HT-29 (cell line): ENCODE results near the gene MLNR. TPM values are rescaled to one million over a fixed set of nuclear protein-coding genes. Genes with fewer than 3 reads are reported as not detected.
A peak's percentile ranks its signal among the peaks of the same experiment; 100 is the strongest.

Experiments
- DNase-seq: peaks from one replicate; pipeline ENCODE4 v3.0.0-alpha.2; 2015; ENCODE audit warnings: low spot score
- total RNA-seq: library from RNA; depleted of rRNA; stranded (reverse); fragments of >200 nt; shearing (Covaris generic); gene quantifications from 2 replicates; pipeline ENCODE4 v1.2.3, GENCODE V29; 2014

The MLNR gene
- total RNA-seq, 1 experiment from 2014 or later: not detected

DNA sequence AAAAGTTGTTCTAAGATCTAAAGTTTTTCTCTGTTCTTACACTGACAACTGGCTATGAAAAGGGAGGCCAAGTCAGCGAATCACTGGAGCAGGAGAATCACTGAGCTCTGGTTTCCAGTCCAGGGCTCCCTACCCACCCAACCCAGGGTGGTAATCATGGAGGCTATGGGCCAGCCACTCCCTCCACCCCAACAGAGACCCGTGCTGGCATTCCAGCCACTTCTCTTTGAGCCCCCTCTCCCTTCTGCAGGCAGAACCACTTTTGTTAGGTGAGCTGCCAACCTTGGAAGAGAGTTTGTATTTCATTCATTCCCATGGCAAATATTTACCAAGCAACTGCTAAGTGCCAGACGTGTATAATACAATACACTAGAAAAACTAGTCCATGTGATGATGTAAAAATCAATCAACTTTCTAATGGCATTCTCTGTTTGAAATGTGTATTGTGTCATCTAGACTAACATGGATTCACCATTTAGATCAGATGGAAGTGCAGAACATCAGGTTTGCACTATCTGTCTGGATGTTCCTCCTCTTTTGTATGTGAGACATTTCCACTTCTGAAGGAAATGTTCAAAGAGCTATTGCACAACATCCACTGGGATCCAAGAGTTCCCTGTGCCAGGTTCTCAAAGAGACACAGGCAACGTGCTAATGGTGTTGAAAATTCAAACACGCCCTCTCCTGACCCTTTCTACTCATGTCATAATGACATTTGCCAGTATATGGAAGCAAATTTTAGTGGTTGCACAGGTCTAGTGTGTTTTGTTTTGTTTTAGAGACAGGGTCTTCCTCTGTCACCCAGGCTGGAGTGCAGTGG, 5.3 kb downstream of the MLNR start:
- DNase-seq: peak; percentile 18

DNA sequence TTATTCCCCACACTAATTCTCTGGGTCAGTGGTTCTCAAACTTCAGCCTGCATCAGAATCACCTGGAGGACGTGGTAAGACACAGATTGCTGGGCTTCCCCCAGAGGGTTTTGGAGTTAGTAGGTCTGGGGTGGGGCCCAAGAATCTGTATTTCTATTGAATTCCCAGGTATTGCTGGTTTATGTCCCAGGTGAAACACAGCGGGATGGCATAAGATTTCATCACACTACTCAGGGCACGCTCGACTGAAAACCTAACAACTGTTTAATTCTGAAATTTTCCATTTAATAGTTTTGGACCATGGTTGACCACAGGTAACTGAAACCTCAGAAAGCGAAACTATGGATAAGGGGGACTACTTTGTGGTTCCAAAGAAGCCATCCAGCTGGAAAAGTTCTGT, 6.5 kb downstream of the MLNR start:
- no peak for DNase-seq

DNA sequence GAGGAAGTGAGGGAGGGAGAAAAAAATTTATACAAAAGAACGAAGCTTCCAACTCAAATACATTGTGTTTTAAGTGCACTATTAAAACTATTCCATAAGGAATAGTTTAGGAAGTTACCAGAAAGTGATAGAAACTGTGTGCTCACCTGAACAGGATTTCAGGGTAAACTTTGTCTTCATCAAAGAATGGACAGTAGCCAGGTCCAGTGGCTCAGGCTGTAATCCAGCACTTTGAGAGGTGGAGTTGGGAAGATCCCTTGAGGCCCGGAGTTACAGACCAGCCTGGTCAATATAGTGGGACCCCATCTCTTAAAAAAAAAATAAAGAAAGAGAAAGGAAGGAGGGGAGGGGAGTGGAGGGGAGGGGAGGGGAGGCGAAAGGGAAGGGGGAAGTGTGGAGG, 14.6 kb downstream of the MLNR start:
- DNase-seq: no peak

DNA sequence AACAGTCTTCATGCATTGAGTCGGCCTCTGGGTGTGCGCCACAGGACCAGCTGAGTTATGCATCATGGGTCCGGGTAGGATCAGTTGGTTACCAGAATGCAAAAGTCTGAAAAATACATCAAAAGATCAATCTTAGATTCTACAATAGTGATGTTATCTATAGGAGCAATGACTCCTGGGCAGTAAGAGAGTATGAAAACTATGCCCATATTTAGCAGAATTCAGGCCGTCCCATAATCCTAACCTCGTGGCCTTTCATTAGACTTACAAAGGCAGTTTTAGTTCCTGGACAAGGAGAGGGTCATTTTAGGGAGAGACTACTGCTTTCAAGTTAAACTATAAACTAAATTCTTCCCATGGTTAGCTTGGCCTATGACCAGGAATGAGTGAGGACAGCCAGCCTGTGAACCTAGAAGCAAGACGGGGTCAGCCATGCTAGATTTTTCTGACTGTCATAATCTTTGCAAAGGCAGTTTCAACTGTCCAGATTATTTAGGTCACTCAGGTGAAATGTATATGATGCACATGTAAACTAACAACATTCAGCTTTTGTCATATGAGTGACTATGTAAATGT, 15.8 kb downstream of the MLNR start:
- no peak for DNase-seq

DNA sequence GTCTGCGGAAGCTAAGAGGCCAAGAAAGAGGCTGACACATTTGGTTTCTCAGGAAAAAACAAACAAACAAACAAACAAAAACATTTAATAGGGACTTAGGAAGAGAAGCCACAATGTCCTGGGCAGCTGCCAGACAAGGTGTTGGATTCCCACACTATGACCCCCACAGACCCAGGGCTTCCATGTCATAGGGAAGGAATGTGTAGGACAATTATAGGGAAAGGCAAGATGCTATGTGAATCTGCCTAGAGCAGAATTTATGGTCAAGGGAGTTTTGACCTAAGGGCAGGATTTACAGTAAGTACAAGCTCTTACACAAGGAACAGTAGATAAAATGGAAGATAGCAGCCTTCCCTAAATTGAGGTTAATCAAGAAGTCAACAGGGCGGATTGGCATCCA, 18.5 kb downstream of the MLNR start:
- no peak for DNase-seq

DNA sequence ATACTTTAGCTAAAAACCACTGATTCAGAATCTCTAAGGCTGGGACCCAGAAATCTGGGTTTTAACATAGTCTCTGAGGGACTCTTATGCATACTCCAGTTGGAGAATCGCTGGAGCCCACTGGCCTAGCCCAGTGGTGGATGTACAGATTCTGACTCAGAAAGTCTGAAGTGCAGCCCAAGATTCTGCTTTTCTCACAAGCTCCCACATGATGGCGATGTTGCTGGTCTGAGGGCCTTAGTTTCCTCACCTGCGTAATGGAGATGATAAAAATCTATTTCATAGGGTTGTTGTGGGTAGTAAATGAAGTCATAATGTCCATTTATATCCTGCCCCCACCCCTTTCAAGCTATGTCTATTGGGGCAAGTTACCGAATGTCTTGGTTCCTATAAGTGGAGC, 19.9 kb downstream of the MLNR start:
- peak; percentile 55 for DNase-seq

DNA sequence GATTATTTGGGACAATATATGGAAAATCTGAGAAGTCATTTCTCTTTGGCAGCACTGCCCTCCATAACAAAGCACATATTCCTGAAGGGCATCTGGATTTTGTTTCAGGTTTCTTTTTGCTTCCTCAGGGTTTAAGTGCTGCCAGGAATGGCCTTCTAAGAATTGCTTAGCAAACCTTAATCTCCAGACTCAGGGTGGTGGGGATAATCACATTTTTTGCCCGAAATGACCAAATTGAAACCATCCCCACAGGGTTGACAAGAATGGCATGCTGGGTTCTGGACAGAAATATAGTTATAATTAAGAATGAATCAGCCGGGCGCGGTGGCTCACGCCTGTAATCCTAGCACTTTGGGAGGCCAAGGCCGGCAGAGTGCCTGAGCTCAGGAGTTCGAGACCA, 21.2 kb downstream of the MLNR start:
- no peak for DNase-seq

DNA sequence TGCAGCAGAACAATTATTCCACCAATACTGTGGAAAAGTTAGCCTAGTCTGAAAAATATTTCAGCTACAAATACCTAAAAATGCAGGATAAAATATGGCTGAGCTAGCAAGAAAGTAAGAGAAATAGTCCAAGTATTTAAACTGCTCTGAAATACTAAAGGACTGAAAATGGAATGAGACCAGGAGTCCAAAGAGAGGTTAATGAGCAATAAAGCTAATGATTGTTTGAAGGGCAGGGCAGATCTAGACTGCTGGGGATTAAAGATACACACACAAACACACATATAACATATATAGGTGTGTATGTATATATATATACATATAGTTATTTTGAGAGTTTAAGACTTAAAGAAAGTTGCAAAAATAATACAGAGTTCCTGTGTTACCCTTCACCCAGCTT, 25.0 kb downstream of the MLNR start:
- DNase-seq: no peak

DNA sequence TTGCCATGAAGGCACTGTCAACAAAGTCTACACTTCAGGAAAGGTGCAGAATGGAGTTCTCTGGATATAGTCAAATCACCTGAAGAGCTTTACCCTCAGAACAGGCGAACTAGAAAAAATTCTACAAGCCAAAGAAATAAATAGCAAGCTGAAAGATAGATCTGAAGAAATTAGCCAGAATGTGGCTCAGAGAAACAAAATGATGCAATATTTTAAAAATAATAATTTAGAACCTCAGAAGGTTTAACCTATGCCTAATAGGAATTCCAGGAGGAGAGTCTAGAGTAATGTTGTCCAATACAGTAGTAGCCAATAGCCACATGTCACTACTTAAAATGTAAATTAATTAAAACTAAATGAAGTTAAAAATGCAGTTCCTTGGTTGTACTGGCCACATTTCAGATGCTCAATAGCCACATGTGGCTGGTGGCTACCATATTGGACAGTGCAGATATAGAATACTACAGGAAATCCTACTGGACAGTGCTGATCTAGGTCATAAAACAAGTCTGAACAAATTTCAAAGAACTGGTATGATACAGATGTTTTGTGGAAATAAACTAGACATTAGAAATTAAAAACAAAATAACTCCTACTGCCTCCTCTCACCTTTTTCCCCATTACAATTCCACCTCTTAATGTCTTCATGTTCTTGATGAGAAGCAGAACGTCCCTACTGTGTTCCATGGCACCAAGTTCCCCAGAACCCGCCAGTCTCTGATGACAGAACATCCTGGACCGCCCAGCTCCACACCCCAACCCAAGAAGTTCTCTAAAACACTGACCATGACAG, 26.9 kb downstream of the MLNR start:
- no peak for DNase-seq

DNA sequence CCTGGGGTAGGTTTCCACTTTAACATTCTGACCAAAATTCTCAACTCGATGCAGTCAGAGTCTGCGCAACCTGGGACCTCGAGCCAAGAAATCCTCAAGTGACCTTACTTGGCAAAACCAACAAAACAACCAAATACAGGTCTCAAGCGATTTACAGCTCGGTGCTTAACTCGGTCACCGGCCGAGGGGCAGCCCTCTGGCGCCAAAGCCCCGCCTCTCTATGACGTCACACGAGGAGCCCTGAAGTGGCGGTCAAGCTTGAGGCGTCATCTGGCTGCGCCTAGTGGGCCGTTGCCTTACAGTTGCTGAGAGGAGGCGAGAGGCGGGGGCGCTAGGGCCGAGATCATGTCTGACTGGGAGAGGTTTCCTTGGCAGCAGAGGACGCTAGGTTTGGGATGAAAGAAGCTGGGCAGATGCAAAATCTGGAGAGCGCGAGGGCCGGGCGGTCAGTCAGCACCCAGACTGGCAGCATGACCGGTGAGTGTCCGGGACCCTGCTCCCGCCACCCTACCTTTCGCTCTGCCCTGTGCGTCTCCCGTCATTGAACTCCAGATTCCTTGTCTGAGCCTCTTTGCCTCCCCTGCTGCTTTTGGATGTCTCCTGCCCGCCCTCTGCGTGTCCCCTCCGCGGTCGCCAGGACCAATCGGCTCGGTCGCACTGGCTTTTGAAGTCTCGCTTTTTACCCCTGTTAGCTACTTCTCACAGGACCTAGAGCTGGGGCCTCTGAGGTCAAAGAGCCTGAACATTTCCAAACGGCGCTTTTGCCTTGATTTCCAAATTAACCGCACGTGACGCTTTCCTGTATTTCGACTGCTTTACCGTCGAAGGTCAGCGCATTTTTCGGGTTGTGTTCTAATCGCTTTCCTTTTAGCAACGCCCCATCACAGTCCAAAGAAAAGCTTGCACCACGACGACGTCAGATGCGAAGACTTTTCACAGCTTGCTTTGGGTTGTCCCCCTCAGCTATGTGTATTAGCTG, 27.8 kb downstream of the MLNR start, which contains the start of gene CDADC1:
TSS of gene CDADC1 (plus strand) at position 283 of the 979 bp plus-strand sequence. CDS start at position 396, 113 bp downstream.
- DNase-seq: peak; percentile 98

DNA sequence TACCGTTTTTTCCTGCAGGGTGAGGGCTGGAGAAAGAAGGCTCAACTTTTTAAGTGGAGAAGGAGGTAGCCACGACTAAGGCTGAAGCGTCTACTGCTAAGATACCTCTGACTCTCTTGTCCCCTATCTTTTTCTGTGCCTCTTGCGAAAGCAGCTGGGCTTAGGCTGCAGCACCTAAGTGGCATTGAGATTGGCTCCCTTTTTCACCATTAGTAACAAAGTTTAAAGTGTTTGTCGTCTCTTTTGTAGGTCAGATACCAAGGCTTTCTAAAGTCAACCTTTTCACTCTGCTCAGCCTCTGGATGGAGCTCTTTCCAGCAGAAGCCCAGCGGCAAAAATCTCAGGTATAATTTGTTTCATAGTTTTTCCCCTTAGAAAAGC, 28.5 kb downstream of the MLNR start:
- peak; percentile 36 for DNase-seq

DNA sequence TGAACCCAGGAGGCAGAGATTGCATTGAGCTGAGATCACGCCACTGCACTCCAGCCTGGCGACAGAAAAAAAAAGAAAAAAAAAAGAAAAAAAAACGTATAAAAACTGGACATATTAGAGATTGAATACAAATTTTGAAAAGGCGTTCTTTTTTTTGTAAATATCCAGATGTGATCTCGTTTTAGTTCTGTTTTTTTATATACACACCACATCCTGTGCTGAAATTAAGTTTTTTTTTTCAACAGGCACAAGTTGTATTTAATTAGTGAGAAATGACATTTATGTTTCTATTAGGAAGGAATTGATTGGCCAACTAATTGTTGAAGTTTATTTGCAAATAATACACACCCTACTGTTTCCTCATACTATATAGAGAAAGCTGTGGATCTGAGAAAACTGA, 31.2 kb downstream of the MLNR start:
- no peak for DNase-seq

DNA sequence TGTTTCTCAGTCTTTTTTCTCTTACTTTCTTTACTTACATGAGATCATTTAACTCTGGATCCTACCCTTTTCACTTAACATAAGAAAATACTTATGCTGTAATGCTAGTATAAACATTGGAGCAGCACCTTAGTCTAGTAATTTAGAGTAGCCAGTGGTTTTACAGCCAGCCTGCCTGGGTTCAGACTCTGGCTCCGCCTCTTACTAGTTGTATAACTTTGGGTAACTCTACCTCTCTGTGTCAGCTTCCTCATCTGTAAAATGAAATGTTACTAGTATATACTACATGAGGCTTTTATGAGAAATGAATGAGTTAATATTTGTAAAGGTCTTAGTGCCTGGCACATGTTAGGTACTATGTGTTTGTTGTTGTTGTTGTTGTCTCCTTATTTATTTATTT, 33.2 kb downstream of the MLNR start:
- DNase-seq: no peak

DNA sequence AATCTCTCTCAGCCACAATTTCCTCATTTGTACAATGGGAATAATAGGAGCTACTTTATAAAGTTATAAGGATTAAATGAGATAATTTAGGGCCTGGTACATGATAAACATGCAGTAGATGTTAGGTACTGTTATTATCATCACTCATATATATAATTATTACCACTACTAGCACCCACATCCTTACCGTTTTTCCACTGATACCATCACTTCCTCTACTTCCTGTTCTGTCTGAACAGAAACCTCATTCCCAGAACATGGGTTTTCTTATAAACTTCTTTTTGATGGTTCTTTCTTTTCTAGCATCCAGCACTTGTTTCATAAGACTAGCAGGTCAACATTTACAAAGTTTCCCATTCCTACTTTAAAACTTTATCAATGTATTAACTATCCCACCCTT, 33.9 kb downstream of the MLNR start:
- DNase-seq: no peak

DNA sequence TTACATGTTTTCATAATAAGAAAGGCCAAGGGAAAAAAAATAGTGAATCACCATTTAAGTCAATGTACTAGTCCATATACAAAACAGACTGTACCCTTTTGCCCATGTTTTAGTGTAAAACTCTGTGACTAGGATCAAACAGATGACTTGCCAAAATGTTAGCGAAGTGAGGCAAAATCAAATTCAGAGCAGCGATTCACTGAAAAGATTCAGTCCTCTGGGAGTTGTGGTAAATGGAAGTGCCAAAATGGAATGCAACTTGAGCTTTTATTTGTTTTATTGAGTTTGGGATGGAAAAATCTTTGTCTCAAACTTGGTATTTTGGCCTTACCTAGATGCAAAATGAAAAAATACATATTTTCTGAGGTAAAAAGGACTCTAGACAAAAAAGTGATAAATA, 36.7 kb downstream of the MLNR start:
- DNase-seq: no peak

DNA sequence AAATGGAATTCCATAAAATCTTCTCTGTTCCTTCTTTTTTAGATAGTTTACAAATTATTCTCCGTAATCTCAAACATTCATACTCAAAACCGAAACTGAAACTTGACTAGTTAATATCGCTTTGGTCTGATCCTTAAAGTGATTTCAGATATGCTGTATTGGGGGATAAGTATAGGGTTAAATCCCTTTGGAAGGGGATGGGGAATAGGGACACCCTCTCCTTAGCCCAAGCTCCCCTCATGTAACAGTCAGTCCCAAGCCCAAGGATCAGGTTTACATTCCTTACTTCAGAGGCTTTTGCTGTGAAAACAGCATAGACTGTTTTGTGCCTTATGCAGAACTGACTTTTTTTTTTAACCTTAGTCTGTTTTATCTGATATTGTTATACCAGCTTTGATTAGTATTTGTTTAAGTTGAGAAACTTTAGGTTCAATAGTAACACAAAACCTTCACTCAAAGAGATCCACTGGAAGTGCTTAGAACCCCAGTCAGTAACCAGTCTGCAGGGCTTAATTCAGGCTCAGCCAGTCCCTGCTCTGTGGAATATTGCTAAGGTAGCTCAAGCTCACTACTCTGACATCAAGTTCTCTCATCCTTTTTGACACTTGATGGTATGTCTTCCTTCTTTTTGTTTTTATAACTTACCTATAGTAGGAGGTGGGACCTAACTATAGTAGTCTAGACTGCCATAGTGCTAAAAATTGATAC, 38.1 kb downstream of the MLNR start:
- no peak for DNase-seq

DNA sequence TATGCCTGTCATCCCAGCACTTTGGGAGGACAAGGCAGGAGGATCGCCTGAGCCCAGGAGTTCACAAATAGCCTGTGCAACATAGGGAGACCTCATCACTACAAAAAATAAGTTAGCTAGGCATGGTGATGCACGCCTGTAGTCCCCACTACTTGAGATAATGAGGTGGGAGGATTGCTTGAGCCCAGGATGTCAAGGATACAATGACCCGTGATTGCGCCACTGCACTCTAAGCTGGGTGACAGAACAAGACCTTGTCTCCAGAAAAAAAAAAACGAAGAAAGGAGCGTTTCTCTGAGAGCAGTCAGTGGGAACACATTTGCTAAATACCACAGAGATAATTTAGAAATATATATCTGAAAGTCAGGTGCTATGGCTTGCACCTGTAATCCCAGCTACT, 39.4 kb downstream of the MLNR start:
- DNase-seq: no peak

DNA sequence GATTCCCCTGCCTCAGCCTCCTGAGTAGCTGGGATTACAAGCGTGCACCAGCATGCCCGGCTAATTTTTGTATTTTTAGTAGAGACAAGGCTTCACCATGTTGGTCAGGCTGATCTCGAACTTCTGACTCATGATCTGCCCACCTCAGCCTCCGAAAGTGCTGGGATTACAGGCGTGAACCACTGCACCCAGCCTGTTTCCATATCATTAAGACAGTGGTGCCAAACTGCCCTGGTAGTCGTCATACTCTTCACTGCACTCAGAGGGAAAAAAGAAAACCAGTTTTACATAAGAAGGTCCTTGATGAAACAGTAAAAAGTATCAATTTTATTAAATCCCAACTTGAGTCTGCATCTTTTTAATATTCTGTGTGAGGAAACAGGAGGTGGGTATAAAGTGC, 42.5 kb downstream of the MLNR start:
- DNase-seq: no peak

DNA sequence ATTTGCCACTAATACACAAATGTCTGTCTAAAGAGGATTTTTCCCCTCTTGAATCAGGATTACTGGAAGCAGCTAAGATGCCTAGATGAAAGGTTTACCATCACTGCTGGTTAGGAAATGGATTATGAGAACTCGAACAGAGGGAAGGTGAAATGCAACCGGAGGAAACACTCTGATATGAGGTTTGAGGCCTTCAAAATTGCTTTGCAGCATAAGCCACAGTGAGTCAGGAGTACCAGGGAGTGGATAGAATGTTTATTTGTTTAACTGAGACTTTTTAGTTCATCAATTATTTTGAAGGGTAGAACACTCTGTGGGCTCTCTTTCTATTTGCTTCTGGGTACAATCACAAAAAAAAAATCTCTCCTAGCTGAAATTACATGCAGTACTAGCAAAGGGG, 45.7 kb downstream of the MLNR start:
- DNase-seq: no peak

DNA sequence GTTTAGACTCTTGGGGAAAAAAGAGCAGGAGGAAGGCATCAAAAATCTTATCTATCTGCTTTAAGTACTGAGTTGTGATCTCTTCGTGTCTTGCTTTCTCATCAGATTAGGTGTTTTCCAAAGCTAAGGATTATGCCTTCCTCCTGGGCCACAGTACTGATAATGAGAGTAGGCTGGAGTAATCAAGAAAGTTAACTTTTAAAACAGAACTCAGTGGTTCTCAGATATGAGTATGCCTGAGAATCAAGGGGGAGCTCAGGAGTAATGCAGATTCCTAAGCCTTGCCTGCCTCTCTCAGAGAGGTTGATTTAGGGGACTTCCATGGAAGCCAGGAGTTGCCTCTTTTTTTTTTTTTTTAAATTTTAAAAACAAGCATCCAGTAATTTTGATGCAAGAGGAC, 51.1 kb downstream of the MLNR start:
- no peak for DNase-seq
